Ureter (tissue), 1 donor: ENCODE measurements around the gene FAT3. TPM values are rescaled to one million over a fixed set of nuclear protein-coding genes. Genes with fewer than 3 reads are reported as not detected.

Experiments used
- DNase-seq: peaks from one replicate; pipeline ENCODE4 v3.0.0-alpha.2; 2020; ENCODE audit warnings: low spot score
- total RNA-seq: library from RNA; stranded (reverse); gene quantifications from one replicate; pipeline ENCODE4 v1.2.4, GENCODE V29; 2023
- donor health status: DM: yes; HTN: yes; CAD: no.

Gene FAT3
- 16.1 TPM for total RNA-seq

DNA sequence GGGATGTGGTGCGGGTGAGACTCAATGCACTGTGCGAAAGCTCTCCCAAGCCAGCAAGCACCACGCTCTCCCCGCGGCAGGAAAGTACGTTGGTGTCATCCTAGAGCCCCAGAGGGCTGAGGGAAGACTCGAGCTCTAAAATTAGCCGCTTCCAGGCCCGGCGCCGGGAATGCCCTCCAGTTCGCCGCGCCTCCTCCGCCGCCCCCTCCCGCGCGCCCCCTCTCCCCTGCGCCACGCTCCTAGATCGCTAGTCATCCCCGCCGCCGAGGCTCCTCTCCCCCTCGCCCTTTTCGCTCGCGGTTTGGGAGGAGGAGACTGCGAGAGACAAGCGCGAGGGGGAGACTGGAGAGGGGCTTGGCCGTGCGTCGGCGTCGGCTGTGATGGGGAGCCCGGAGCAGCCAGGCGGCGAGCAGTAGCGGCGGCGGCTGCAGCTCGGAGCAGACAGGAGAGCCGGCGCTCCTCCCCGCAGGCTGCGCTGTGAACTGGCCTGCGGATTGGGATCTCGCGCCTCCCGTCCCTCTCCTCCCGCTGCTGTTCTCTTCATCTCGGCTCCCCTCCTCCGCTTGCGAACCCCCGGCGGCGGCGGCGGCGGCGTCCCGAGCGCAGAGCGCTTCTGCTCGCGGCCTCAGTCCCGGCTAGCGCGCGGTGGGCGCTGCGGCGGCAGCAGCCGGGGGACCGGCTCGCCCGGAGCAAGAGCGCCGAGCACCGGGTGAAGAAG lies at the start of gene FAT3:
Gene FAT3 (plus strand): TSS at position 412 of the 718 bp plus-strand sequence. CDS start 127,295 bp downstream, outside the sequence.
- DNase-seq = peak; percentile 43

- no peak for DNase-seq
Observed at GRCh38 chr11:92179017-92179670, 45.5 kb upstream of the FAT3 start.

- no peak for DNase-seq
Observed at GRCh38 chr11:92180226-92180625, 44.4 kb upstream of the FAT3 start.

DNA sequence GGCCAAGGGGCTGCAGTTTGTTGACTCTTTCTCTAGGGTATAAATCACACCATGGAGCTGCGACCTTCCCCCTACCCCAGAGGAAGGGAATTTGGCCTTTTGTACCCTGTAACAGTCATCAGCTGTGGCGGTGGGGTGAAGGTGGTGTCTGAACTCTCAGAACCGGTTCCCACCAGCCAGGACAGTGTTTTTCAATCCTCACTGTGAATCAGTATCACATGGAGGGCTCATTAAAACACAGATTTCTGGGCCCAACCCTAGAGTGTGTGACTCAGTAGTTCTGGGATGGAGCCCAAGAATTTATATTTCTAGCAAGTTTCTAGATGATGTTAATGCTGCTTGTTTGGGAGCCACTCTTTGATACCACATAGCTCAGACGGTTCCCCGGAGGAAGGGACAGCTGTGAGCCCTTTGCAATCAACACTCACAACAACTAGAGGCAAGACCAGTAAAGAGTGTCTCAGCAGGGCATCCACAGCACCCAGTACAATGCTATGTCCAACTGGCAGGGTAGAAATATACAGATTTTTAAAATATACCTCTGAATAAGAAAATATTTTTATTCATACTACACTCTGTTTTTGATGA lies 43.9 kb upstream of the FAT3 start:
- DNase-seq = no peak

DNA sequence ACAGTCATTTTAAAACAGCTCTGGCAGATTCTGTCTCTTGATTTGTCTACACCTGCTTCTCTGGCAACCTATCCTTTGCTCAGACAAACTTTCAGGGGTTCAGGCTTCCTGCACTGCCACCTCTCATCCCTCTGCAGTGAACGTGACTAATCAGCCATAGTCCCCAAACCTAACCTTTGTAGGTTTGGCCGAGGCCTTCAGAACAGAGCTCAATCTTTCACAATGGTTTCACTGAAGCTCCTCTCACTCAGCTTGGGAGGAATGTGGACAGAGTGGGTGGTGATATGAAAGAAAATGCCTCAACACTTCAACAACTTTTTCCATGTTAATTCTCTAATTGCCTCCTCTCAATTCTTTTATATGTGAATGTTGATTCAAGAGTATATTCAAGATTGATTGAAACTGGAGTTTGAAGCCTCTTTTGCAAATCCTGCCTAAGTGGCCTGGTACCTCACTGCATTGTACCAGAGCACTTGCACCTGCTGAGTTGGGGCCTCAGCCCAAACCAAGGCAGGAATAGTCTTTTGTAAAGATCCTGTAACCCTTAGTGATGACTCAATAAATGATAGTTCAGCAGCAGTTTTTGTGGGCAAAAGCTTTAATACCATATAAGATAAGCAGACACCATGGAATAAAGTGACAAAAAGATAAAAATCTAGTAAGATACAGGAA lies 33.9 kb upstream of the FAT3 start:
- DNase-seq = no peak

DNA sequence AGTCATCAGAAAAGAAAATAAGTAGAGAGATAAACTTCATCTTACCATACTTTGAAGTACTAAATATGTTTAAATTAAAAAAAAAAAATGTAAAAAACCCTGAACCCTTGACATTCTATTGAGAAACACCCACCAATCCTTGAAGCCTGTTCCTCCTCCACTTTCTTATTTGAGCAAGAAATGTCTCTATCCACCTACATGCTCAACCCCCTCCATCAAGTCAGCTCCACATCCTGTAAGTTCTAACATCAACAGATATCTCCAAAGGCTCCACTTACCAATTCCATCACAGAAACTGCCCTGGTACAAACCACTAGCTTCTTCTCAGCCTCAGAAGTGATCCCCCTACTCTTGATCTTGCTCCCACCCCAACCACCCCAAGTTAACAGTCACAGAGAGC lies 32.5 kb upstream of the FAT3 start:
- DNase-seq = no peak

- no peak for DNase-seq
Observed at GRCh38 chr11:92198268-92198667, 26.4 kb upstream of the FAT3 start.

DNA sequence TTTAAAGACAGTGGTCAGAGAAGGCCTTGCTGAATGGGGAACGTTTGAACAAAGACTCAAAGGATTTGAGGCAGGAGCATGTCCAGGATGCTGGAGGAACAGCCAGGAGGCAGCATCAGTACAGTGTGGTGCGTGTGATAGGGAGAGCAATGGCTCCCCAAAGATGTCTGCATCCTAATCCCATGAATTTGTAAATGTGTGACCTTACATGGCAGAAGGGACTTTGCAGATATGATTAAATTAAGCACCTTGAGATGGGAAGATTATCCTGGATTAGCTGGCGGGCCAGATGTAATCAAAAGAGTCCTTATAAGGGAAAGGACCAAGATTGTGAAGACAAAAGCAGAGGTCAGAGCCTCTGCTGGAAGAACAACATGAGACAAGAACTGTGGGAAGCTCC lies 24.6 kb upstream of the FAT3 start:
- DNase-seq = no peak

DNA sequence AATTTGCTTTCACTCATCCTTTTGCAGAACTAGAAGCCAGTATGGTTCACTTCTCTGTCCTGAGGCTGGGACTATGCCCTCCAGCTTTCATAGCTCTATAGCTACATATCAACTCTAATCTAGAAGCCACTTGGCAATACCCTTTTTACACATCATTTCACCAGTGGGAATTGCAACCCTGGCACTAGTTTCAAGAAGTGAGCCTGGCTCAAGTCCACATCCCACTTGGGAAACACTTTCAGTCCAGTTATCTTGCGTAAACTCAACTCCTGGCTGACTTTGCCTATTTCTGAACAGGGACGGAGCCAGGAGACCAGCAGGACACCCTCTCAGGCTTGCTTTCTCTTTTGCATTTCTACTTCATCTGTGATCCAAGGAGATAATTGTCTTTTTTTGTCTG lies 19.9 kb upstream of the FAT3 start:
- DNase-seq = no peak

GRCh38 chr11:92206441-92206840 lies 18.2 kb upstream of the FAT3 start:
- DNase-seq = no peak

DNA sequence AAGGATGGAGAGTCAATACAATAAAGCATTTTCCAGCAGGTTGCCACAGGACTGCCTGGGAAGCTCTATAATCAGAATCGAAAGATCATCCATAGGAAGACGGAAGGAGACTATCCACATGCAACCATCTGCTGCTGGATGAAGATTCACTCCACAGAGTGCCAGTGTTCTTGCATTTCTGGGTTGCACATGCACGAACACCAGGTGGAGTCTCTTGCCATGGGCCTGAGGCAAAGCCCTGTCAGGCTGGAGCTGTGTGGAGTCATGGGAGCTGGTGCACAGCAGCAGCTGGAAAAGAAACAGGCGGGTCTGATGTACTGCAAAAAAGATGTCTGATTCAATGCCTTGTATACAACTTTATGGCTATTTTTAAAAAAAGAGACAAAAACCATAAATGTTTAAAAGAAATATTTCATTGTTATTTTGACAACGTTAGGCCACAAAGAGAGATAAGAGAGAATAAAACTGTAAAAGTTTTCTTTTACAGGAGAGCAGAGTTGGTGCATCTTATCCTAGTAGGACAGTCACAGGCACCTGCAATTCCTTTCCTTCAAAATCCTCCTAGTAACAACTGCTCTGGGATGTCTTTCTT lies 12.9 kb upstream of the FAT3 start:
- DNase-seq = no peak

DNA sequence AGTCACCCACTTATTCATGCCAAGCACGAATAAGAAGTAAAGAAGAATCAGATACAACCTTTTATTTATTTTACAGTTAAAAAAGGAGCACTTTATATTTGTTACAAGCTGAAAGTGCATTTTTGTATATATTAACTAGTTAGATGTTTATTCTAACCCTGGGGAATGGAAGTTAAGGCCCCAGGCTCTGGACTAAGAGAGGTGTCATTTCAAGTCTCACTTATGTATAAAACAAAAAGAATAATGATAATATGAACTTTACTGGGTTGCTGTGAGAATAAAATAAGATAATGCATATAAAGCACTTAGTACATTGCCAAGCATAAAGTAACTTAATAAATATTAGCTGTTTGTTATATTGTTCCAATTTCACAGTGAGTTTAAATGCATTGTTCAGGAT lies 12.1 kb upstream of the FAT3 start:
- no peak for DNase-seq

DNA sequence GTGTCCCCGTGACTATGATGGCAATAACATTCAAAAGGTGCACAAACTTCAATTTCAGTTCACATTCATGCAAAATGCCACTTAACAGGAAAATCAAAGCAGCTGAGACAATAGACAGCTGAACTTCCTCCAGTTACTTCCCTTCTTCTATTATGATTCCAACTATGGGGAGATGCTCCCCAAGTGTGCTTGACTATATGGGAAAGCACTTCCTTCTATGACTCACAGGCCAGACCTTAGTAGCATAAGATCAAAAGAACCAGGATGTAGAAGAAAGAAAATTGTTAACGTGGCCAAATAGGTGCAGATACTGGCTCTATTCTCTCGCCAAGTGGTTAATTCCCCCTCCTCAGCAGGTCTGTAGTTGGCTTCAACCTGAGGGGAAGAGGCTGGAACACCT lies 7.8 kb upstream of the FAT3 start:
- no peak for DNase-seq

DNA sequence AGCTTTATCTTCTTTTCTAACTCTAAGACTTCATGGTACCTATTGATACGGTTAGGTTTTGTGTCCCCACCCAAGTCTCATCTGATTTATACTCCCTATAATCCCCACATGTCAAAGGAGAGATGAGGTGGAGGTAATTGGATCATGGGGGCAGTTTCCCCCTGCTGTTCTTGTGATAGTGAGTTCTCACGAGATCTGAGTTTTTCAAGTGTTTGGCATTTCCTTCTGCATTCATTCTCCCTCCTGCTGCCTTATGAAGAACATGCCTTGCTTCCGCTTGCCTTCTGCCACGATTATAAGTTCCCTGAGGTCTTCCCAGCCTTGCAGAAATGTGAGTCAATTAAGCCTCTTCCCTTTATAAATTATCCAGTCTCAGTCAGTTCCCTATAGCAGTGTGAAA lies 5.1 kb upstream of the FAT3 start:
- DNase-seq = no peak

DNA sequence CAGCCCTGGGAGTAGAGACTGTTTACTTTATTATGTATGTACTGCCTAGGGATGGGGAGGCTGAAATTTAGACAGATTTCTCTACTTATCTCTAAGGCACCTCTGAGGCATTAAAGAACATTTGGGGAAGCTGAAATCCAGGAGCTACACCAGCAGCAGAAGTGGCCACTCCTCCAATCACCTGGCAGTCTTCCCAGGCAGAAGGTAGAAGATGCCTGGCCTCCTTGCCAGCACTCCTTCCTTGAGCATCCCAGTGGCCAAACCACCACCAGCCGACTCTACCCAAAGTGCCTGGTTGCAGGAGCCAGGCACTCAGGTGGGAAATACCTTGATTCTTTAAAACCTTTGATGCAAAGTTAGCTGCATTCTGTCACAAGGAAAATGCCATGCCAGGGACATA lies 1.9 kb upstream of the FAT3 start:
- DNase-seq = no peak

DNA sequence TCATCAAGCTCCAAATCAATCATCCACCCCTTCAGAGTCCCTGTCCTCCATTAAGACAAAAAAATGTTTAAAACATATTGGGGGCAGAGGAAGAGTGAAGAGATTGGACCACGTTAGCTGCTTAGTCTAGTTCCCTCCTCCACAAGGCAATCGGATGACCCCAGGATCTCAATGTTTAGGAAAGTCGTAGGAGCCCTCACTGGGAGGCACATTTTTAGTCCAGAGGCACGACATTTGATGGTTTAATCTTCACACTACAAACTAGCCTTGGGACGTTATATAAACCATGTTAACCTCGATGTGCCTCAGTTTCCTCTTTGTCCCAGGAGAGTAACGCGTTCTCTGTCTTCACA lies 588 bp upstream of the FAT3 start:
- DNase-seq = no peak

- DNase-seq = peak; percentile 42
Observed at GRCh38 chr11:92225125-92225567, 528 bp downstream of the FAT3 start.

DNA sequence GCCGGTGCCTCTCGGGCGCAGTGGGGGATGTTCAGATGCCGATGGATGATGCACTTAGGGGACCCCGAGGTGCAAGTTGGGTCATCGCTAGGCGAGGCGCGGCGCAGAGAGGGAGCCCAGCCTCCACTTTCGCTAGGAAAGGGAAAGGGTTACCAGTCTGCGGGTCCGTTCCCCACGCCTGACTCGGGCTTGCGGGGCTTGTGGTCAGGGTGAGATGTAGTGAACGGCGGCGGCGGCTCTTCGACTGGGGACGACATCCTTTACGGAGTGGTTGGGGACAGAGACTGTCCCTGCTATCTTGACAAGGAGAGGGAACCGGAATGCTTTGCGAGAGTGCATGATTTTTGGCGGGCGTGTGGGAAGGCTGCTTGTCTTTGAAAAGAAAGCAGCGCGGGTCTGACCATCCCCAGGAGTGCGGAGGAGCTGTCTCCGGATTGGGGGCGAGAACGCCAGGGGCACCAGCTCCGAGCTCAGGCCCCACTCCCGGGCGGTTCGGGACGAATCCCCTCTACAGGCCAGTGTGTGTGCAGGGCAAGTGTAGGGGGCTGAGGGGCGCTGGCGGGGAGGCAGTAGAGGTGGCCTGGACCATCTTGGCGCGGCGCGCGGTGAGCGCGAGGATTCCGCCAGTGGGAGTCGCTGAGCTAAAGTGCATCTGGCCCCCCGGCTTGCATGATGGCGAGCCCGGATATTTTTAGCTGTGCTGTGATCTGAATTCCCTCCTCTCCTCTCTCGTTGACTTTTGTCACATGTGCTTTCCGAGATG lies 1.1 kb downstream of the FAT3 start:
- no peak for DNase-seq

- DNase-seq = no peak
Observed at GRCh38 chr11:92226331-92227229, 2.0 kb downstream of the FAT3 start.

- no peak for DNase-seq
Observed at GRCh38 chr11:92227230-92227814, 2.7 kb downstream of the FAT3 start.
